Measurements from ENCODE around the gene SLC16A3. TPM values are rescaled to one million over a fixed set of nuclear protein-coding genes. Genes with fewer than 3 reads are reported as not detected.
A peak's percentile ranks its signal among the peaks of the same experiment; 100 is the strongest.

The SLC16A3 gene
- total and polyA plus RNA-seq, 12 donors = 2.7 to 58.6 (median 32.7) TPM

DNA sequence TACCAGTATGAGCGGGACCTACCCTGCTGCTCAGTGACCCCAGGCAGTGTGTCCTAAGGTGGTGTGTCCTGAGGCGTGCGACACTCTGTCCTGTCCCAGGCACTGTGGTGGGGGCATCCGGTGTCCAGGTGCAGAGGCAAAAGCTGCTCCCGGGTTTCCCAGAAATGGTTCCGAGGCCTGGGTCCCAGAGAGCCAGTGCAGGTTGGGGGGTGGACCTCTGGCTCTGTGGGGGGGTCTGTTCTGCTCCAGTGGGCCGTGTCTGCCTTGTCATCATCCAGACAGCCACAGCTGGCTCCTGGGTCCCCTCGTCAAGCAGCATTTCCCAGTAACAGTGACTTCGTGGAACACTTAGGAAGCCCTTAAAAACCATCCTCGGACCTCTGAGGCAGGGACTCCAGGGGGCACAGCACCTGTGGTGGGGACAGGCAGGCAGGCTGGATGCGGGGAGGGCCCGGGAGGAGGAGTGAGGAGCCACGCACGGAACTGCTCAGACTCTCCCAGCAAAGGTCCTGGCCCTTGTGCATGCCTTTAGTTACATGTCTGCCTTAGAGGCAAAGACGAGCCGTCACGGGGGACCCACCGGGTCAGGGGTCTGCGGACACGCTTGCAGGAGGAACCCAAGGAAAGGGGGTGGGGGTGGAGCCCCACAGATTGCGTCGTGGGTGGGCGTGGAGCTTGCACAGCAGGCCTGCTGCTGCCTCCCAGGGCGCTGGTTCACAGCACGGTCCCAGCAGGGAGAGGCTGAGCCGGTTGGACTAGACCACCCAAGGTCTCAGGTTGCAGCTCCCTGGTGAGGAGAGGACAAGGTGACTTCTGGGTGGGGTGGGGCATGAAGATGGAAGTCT, 5.6 kb downstream of the SLC16A3 start:
- Histone ChIP-seq H3K27me3 (no peaks in the 10 kb centered on the region), H3K4me1 (replicated peaks in 1 of 2) (peaks cover 14 to 56% of the 10 kb centered on the region in 2 donors), H3K9me3 (replicated peaks in 1 of 3) (no peaks in the 10 kb centered on the region), H3K4me3 (no peak overlapping the region), H3K27ac (no peak overlapping the region), H3K36me3 (replicated peaks in 1 of 2) (peaks cover 0 to 12% of the 10 kb centered on the region in 2 donors)
- WGBS, 4 donors = 74 to 77% (median 76%) methylated on average over 5 to 26 of the region's 26 CpGs
- intact Hi-C loops (cut with DNase I) = loop anchor here in 1 of 2 donors (5.0 kb wide), 1 partner anchor 88 kb away; no protein-coding TSS in a partner anchor
- DNase-seq = peak in 2 of 7 donors; percentile 28 to 36
- TF ChIP-seq, protein P1, sequence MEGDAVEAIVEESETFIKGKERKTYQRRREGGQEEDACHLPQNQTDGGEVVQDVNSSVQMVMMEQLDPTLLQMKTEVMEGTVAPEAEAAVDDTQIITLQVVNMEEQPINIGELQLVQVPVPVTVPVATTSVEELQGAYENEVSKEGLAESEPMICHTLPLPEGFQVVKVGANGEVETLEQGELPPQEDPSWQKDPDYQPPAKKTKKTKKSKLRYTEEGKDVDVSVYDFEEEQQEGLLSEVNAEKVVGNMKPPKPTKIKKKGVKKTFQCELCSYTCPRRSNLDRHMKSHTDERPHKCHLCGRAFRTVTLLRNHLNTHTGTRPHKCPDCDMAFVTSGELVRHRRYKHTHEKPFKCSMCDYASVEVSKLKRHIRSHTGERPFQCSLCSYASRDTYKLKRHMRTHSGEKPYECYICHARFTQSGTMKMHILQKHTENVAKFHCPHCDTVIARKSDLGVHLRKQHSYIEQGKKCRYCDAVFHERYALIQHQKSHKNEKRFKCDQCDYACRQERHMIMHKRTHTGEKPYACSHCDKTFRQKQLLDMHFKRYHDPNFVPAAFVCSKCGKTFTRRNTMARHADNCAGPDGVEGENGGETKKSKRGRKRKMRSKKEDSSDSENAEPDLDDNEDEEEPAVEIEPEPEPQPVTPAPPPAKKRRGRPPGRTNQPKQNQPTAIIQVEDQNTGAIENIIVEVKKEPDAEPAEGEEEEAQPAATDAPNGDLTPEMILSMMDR (IDR thresholded peaks at IDR 0.05) = no peak
- no peak for TF ChIP-seq POLR2A (IDR thresholded peaks at IDR 0.05)

DNA sequence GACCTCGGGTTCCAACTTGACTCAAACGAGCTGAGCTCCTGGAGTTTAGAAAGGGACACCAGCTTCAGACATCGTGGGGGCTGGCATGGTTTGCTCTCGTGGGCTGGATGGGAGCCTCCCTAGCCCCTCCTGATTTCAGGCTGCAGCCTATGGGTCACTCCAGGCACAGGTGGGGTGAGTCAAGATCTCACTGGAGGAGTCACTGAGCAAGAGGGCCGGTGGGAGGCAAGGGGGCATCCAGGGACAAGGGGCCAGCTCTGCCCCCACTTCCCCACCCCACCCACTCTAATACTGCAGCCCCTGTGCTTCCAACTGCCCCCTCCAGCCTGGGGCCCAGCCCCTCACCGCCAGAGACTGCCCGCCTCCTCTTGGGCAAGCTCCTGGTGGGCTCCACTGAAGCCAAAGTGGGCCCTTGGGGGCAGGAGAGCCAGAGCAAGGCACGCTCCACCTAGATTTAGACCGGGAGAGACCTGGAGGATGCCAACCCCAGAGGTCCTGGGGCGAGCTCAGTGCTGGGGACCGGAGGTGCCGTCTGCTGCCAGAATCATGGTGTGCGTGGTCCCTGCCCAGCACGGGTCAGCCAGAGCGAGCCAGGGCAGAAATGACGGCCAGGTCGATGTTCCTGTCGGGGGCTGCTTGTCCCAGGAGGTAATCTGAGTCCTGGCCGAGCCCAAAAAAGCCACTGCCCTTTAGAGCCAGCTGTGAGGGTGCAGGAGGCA, 6.4 kb downstream of the SLC16A3 start:
- DNase-seq = no peak
- 78 to 83% (median 80%) methylated on average over 1 to 19 of the region's 19 CpGs for WGBS, 4 donors
- Histone ChIP-seq H3K4me1 (replicated peaks in 1 of 2) (peaks cover 22 to 60% of the 10 kb centered on the region in 2 donors), H3K27ac (no peak overlapping the region), H3K4me3 (no peak overlapping the region), H3K27me3 (no peaks in the 10 kb centered on the region), H3K36me3 (replicated peaks in 1 of 2) (peaks cover 0 to 13% of the 10 kb centered on the region in 2 donors), H3K9me3 (replicated peaks in 1 of 3) (no peaks in the 10 kb centered on the region)
- intact Hi-C loops (cut with DNase I) = loop anchor here in 1 of 2 donors (5.0 kb wide), 1 partner anchor 87 kb away; no protein-coding TSS in a partner anchor
- no peak for TF ChIP-seq POLR2A (IDR thresholded peaks at IDR 0.05)
- TF ChIP-seq, protein P1 (IDR thresholded peaks at IDR 0.05) = no peak

DNA sequence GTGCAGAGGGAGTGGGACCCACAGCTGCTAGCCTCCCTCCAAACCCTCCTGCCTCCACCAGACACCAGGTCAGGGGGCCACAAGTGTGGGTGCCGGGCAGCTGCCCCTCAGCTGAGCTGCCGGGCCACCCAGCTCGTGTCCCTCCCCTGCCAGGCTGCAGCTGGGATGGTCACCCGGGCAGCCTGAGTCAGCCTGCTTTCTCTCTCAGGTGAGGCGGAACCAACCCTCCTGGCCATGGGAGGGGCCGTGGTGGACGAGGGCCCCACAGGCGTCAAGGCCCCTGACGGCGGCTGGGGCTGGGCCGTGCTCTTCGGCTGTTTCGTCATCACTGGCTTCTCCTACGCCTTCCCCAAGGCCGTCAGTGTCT, 6.9 kb downstream of the SLC16A3 start:
- Histone ChIP-seq H3K4me3 (no peak overlapping the region), H3K9me3 (replicated peaks in 1 of 3) (no peaks in the 10 kb centered on the region), H3K27me3 (no peaks in the 10 kb centered on the region), H3K27ac (peak overlapping the region in 2 of 5 donors; percentile 19 to 60), H3K36me3 (replicated peaks in 1 of 2) (peaks cover 0 to 13% of the 10 kb centered on the region in 2 donors), H3K4me1 (replicated peaks in 1 of 2) (peaks cover 27 to 60% of the 10 kb centered on the region in 2 donors)
- no peak for TF ChIP-seq POLR2A (IDR thresholded peaks at IDR 0.05)
- TF ChIP-seq, protein P1 (IDR thresholded peaks at IDR 0.05) = no peak
- peak in 3 of 7 donors; percentile 62 to 78 (median 75) for DNase-seq
- intact Hi-C loops (cut with DNase I) = loop anchor here in 1 of 2 donors (5.0 kb wide), 1 partner anchor 87 kb away; no protein-coding TSS in a partner anchor
- 30 to 53% (median 43%) methylated on average over 5 to 15 of the region's 15 CpGs for WGBS, 4 donors

Data from adrenal gland (tissue), 12 donors.